Activated CD4-positive, alpha-beta memory T cell treated with anti-CD3 and anti-CD28 coated beads, Interleukin-2, amount 10 ng/mL, durations not matched to agents 7 days and 5 days (primary cell): ENCODE data around the gene RCAN1. TPM values are rescaled to one million over a fixed set of nuclear protein-coding genes. Genes with fewer than 3 reads are reported as not detected.

ENCODE experiments used
- CTCF ChIA-PET: fragments of 350-600 bp; sonication (Branson Sonifier 250); formaldehyde crosslinking; loops from one replicate; lab custom pipeline; 2021; ENCODE audit warnings: antibody characterized with exemption, inconsistent platforms; lab: Charles Lee
- POLR2A ChIA-PET: fragments of 350-600 bp; sonication (Branson Sonifier 250); formaldehyde crosslinking; loops from one replicate; lab custom pipeline; 2021; ENCODE audit warnings: antibody characterized with exemption; lab: Charles Lee
- DNase-seq: peaks from one replicate; pipeline ENCODE4 v3.0.0-alpha.2; 2020
- H3K27ac Mint-ChIP-seq: one replicate; pipeline ENCODE4 v1.8.0; 2021; ENCODE audit warnings: mild to moderate bottlenecking, mixed read lengths
- H3K27me3 Mint-ChIP-seq: one replicate; pipeline ENCODE4 v1.8.0; 2021; ENCODE audit warnings: mixed read lengths
- H3K36me3 Mint-ChIP-seq: one replicate; pipeline ENCODE4 v1.8.0; 2021; ENCODE audit warnings: low read depth, mixed read lengths
- H3K4me1 Mint-ChIP-seq: one replicate; pipeline ENCODE4 v1.8.0; 2021; ENCODE audit warnings: mixed read lengths
- H3K4me3 Mint-ChIP-seq: one replicate; pipeline ENCODE4 v1.8.0; 2021; ENCODE audit warnings: mild to moderate bottlenecking, mixed read lengths
- H3K9me3 Mint-ChIP-seq: one replicate; pipeline ENCODE4 v1.8.0; 2021; ENCODE audit warnings: mixed read lengths
- total RNA-seq, 2 experiments: library from RNA; stranded (reverse); gene quantifications; one replicate each; pipeline ENCODE4 v1.2.3, GENCODE V29; 2021

Gene RCAN1
- total RNA-seq, 2 experiments from 2014 or later = 8.3 to 8.8 TPM

- Mint-ChIP-seq H3K9me3 (no peaks in the 10 kb centered on the region), H3K4me1 (peaks cover 2% of the 10 kb centered on the region), H3K27me3 (no peaks in the 10 kb centered on the region), H3K27ac (no peak overlapping the region), H3K36me3 (no peaks in the 10 kb centered on the region), H3K4me3 (no peak overlapping the region)
- CTCF ChIA-PET = no interaction called here
- POLR2A ChIA-PET = no interaction called here
- DNase-seq = no peak
Measured at GRCh38 chr21:34535886-34536285, 79.0 kb downstream of the RCAN1 start.

- Mint-ChIP-seq H3K36me3 (no peaks in the 10 kb centered on the region), H3K4me3 (no peak overlapping the region), H3K4me1 (peaks cover 2% of the 10 kb centered on the region), H3K27me3 (no peaks in the 10 kb centered on the region), H3K9me3 (no peaks in the 10 kb centered on the region), H3K27ac (no peak overlapping the region)
- DNase-seq = no peak
- ChIA-PET POLR2A (no interaction called here), CTCF (no interaction called here)
Measured at GRCh38 chr21:34534522-34534921, 80.4 kb downstream of the RCAN1 start.

GRCh38 chr21:34533938-34534337 is 81.0 kb downstream of the RCAN1 start:
- H3K9me3 Mint-ChIP-seq = no peaks in the 10 kb centered on the region
- CTCF ChIA-PET = no interaction called here
- DNase-seq = no peak
- H3K4me3 Mint-ChIP-seq = no peak overlapping the region
- no peaks in the 10 kb centered on the region for H3K27me3 Mint-ChIP-seq
- peaks cover 2% of the 10 kb centered on the region for H3K4me1 Mint-ChIP-seq
- H3K36me3 Mint-ChIP-seq = no peaks in the 10 kb centered on the region
- no peak overlapping the region for H3K27ac Mint-ChIP-seq
- POLR2A ChIA-PET = no interaction called here

GRCh38 chr21:34531399-34531798 is 83.5 kb downstream of the RCAN1 start:
- Mint-ChIP-seq H3K36me3 (no peaks in the 10 kb centered on the region), H3K4me1 (peaks cover 8% of the 10 kb centered on the region), H3K27ac (no peak overlapping the region), H3K27me3 (peaks cover 2% of the 10 kb centered on the region), H3K9me3 (no peaks in the 10 kb centered on the region), H3K4me3 (no peak overlapping the region)
- DNase-seq = no peak
- ChIA-PET CTCF (no interaction called here), POLR2A (no interaction called here)

GRCh38 chr21:34530261-34530660 is 84.7 kb downstream of the RCAN1 start:
- no peak for DNase-seq
- no peak overlapping the region for H3K27ac Mint-ChIP-seq
- H3K27me3 Mint-ChIP-seq = peaks cover 2% of the 10 kb centered on the region
- ChIA-PET POLR2A (no interaction called here), CTCF (no interaction called here)
- no peak overlapping the region for H3K4me3 Mint-ChIP-seq
- no peaks in the 10 kb centered on the region for H3K36me3 Mint-ChIP-seq
- H3K4me1 Mint-ChIP-seq = peaks cover 11% of the 10 kb centered on the region
- H3K9me3 Mint-ChIP-seq = no peaks in the 10 kb centered on the region

- no peak for DNase-seq
- no peak overlapping the region for H3K27ac Mint-ChIP-seq
- CTCF ChIA-PET = no interaction called here
- no peaks in the 10 kb centered on the region for H3K36me3 Mint-ChIP-seq
- H3K27me3 Mint-ChIP-seq = peaks cover 2% of the 10 kb centered on the region
- POLR2A ChIA-PET = no interaction called here
- H3K9me3 Mint-ChIP-seq = no peaks in the 10 kb centered on the region
- H3K4me1 Mint-ChIP-seq = peaks cover 9% of the 10 kb centered on the region
- H3K4me3 Mint-ChIP-seq = no peak overlapping the region
Measured at GRCh38 chr21:34528131-34528561, 86.8 kb downstream of the RCAN1 start.

- ChIA-PET POLR2A (no interaction called here), CTCF (interaction anchor here (0.9 to 1.7 kb wide), 2 partner anchors 9 to 17 kb away, joined by 4 to 6 read pairs; no protein-coding TSS in a partner anchor)
- peak overlapping the region; percentile 8 for H3K4me3 Mint-ChIP-seq
- peaks cover 2% of the 10 kb centered on the region for H3K27me3 Mint-ChIP-seq
- no peaks in the 10 kb centered on the region for H3K9me3 Mint-ChIP-seq
- DNase-seq = no peak
- no peaks in the 10 kb centered on the region for H3K36me3 Mint-ChIP-seq
- H3K27ac Mint-ChIP-seq = no peak overlapping the region
- H3K4me1 Mint-ChIP-seq = peaks cover 9% of the 10 kb centered on the region
Measured at GRCh38 chr21:34526618-34527290, 88.2 kb downstream of the RCAN1 start.

- H3K27me3 Mint-ChIP-seq = peaks cover 2% of the 10 kb centered on the region
- H3K4me3 Mint-ChIP-seq = peak overlapping the region; percentile 8
- CTCF ChIA-PET = interaction anchor here (0.9 to 1.7 kb wide), 2 partner anchors 8 to 18 kb away, joined by 4 to 6 read pairs; no protein-coding TSS in a partner anchor
- no peak overlapping the region for H3K27ac Mint-ChIP-seq
- no peaks in the 10 kb centered on the region for H3K36me3 Mint-ChIP-seq
- no peak for DNase-seq
- H3K4me1 Mint-ChIP-seq = peaks cover 9% of the 10 kb centered on the region
- POLR2A ChIA-PET = no interaction called here
- no peaks in the 10 kb centered on the region for H3K9me3 Mint-ChIP-seq
Measured at GRCh38 chr21:34526241-34526617, 88.7 kb downstream of the RCAN1 start.

- no peak overlapping the region for H3K4me3 Mint-ChIP-seq
- H3K27me3 Mint-ChIP-seq = peaks cover 2% of the 10 kb centered on the region
- H3K36me3 Mint-ChIP-seq = no peaks in the 10 kb centered on the region
- POLR2A ChIA-PET = no interaction called here
- peaks cover 9% of the 10 kb centered on the region for H3K4me1 Mint-ChIP-seq
- DNase-seq = no peak
- CTCF ChIA-PET = no interaction called here
- no peaks in the 10 kb centered on the region for H3K9me3 Mint-ChIP-seq
- H3K27ac Mint-ChIP-seq = no peak overlapping the region
Measured at GRCh38 chr21:34524646-34525601, 90.0 kb downstream of the RCAN1 start.

- peaks cover 2% of the 10 kb centered on the region for H3K27me3 Mint-ChIP-seq
- no peaks in the 10 kb centered on the region for H3K36me3 Mint-ChIP-seq
- ChIA-PET POLR2A (no interaction called here), CTCF (no interaction called here)
- H3K9me3 Mint-ChIP-seq = no peaks in the 10 kb centered on the region
- no peak overlapping the region for H3K4me3 Mint-ChIP-seq
- H3K4me1 Mint-ChIP-seq = peaks cover 9% of the 10 kb centered on the region
- no peak overlapping the region for H3K27ac Mint-ChIP-seq
- DNase-seq = no peak
Measured at GRCh38 chr21:34523019-34523555, 91.8 kb downstream of the RCAN1 start.

GRCh38 chr21:34522284-34522683 is 92.6 kb downstream of the RCAN1 start:
- H3K27me3 Mint-ChIP-seq = no peaks in the 10 kb centered on the region
- no peak overlapping the region for H3K27ac Mint-ChIP-seq
- DNase-seq = no peak
- ChIA-PET POLR2A (no interaction called here), CTCF (no interaction called here)
- no peaks in the 10 kb centered on the region for H3K36me3 Mint-ChIP-seq
- peaks cover 18% of the 10 kb centered on the region for H3K4me1 Mint-ChIP-seq
- no peak overlapping the region for H3K4me3 Mint-ChIP-seq
- H3K9me3 Mint-ChIP-seq = no peaks in the 10 kb centered on the region

GRCh38 chr21:34521561-34521960 is 93.4 kb downstream of the RCAN1 start:
- no peak overlapping the region for H3K4me3 Mint-ChIP-seq
- POLR2A ChIA-PET = no interaction called here
- no peak for DNase-seq
- no peaks in the 10 kb centered on the region for H3K36me3 Mint-ChIP-seq
- H3K27ac Mint-ChIP-seq = no peak overlapping the region
- H3K9me3 Mint-ChIP-seq = no peaks in the 10 kb centered on the region
- peaks cover 18% of the 10 kb centered on the region for H3K4me1 Mint-ChIP-seq
- H3K27me3 Mint-ChIP-seq = no peaks in the 10 kb centered on the region
- CTCF ChIA-PET = no interaction called here

- POLR2A ChIA-PET = no interaction called here
- H3K4me1 Mint-ChIP-seq = peaks cover 14% of the 10 kb centered on the region
- H3K27ac Mint-ChIP-seq = no peak overlapping the region
- CTCF ChIA-PET = no interaction called here
- H3K4me3 Mint-ChIP-seq = no peak overlapping the region
- H3K9me3 Mint-ChIP-seq = no peaks in the 10 kb centered on the region
- H3K36me3 Mint-ChIP-seq = no peaks in the 10 kb centered on the region
- no peaks in the 10 kb centered on the region for H3K27me3 Mint-ChIP-seq
- DNase-seq = no peak
Measured at GRCh38 chr21:34520764-34521508, 94.0 kb downstream of the RCAN1 start.
